OCI-LY7 (cell line): ENCODE results near the gene UBAC1. TPM values are rescaled to one million over a fixed set of nuclear protein-coding genes. Genes with fewer than 3 reads are reported as not detected.
"Not testable (repeated sequence)": the region's sequence is repeated elsewhere in the genome, so short reads cannot be mapped to it uniquely, and the experiment has no call there.

Experiments
- BruUV-seq: library from RNA; stranded (reverse); fragments of 400-500 nt; replicated peaks from 2 replicates; lab custom pipeline; 2021; lab: Mats Ljungman, UMichigan
- CTCF ChIA-PET: fragments of 300-600 bp; sonication (Branson Sonifier 250); formaldehyde crosslinking; loops from one replicate; lab custom pipeline; 2022; ENCODE audit warnings: antibody characterized with exemption; ENCODE audit not compliant: unreplicated experiment; lab: Charles Lee
- POLR2A ChIA-PET: fragments of 300-600 bp; sonication (Branson Sonifier 250); formaldehyde crosslinking; loops from one replicate; lab custom pipeline; 2022; ENCODE audit warnings: antibody characterized with exemption; lab: Charles Lee
- DNase-seq: peaks from one replicate; pipeline ENCODE4 v3.0.0-alpha.2; 2015; ENCODE audit warnings: low spot score
- H2AFZ ChIP-seq: fragments of 200-600 bp; sonication (generic), shearing (Covaris generic); 2 replicates; pipeline ENCODE4 v1.6.1; 2014; ENCODE audit warnings: mild to moderate bottlenecking, antibody characterized with exemption, low read length, moderate library complexity
- H3K27ac ChIP-seq: fragments of 200-600 bp; sonication (generic); 2 replicates; pipeline ENCODE4 v1.5.1; 2014; ENCODE audit warnings: mixed run types, low read depth, mild to moderate bottlenecking, moderate library complexity, low read length, inconsistent platforms; ENCODE audit not compliant: poor library complexity, severe bottlenecking
- H3K36me3 ChIP-seq: fragments of 200-600 bp; sonication (generic); 2 replicates; pipeline ENCODE4 v1.6.1; 2014; ENCODE audit warnings: mild to moderate bottlenecking, antibody characterized with exemption, low read length, moderate library complexity, mixed read lengths; ENCODE audit not compliant: insufficient read depth
- H3K4me1 ChIP-seq: fragments of 200-600 bp; sonication (generic); 2 replicates; pipeline ENCODE4 v1.5.1; 2014; ENCODE audit warnings: mild to moderate bottlenecking, low read length; ENCODE audit not compliant: insufficient read depth, poor library complexity, severe bottlenecking
- H3K4me2 ChIP-seq: fragments of 200-600 bp; sonication (generic); 2 replicates; pipeline ENCODE4 v1.6.1; 2014; ENCODE audit warnings: mild to moderate bottlenecking, low read length
- H3K4me3 ChIP-seq: fragments of 200-600 bp; sonication (generic); 2 replicates; pipeline ENCODE4 v1.5.1; 2014; ENCODE audit warnings: mild to moderate bottlenecking, low read depth, low read length; ENCODE audit not compliant: poor library complexity, severe bottlenecking
- H3K79me2 ChIP-seq: fragments of 200-600 bp; sonication (generic); 2 replicates; pipeline ENCODE4 v1.6.1; 2016; ENCODE audit warnings: low read depth, mild to moderate bottlenecking, low read length, moderate library complexity, mixed read lengths; ENCODE audit not compliant: insufficient read depth
- H3K9me2 ChIP-seq: fragments of 200-600 bp; sonication (generic); 2 replicates; pipeline ENCODE4 v1.6.1; 2016; ENCODE audit warnings: mild to moderate bottlenecking, low read length, mixed read lengths; ENCODE audit not compliant: insufficient read depth
- H3K9me3 ChIP-seq: fragments of 200-600 bp; sonication (generic); 2 replicates; pipeline ENCODE4 v1.6.1; 2014; ENCODE audit warnings: mild to moderate bottlenecking, mixed run types, low read length, mixed read lengths
- H4K20me1 ChIP-seq: fragments of 200-600 bp; sonication (generic); 2 replicates; pipeline ENCODE4 v1.6.1; 2014; ENCODE audit warnings: mild to moderate bottlenecking, antibody characterized with exemption, low read length, moderate library complexity, mixed read lengths; ENCODE audit not compliant: insufficient read depth
- CTCF ChIP-seq: fragments of 200-600 bp; sonication (generic); conservative IDR thresholded peaks from 2 replicates; pipeline ENCODE4 v1.5.1; 2014; ENCODE audit warnings: mild to moderate bottlenecking, antibody characterized with exemption, low read length, moderate library complexity, mixed read lengths
- EZH2phosphoT487 ChIP-seq: fragments of 200-600 bp; sonication (generic); IDR thresholded peaks from 2 replicates; pipeline ENCODE4 v1.6.1; 2018; ENCODE audit warnings: low read depth, borderline replicate concordance, mild to moderate bottlenecking, mixed run types, antibody characterized with exemption, low read length, moderate library complexity, mixed read lengths
- intact Hi-C: fragments of 100-400 bp; cut with micrococcal nuclease; formaldehyde crosslinking; loops from one replicate; pipeline ENCODE4 v1.10.0; 2022; ENCODE audit not compliant: unreplicated experiment
- total RNA-seq, 2 experiments: library from RNA; depleted of rRNA in 1 of 2; stranded (reverse); fragments of >200 nt in 1 of 2; shearing (Covaris generic) in 1 of 2; gene quantifications; 2 replicates each; pipeline ENCODE4 v1.2.3, GENCODE V29; 2014 to 2022

UBAC1 gene
- total RNA-seq, 2 experiments from 2014 or later: 42.3 to 59.2 TPM

GRCh38 chr9:135951889-135952663 lies 9.1 kb downstream of the UBAC1 start:
- H3K4me2 ChIP-seq: no peak overlapping the region
- H3K9me3 ChIP-seq: no peaks in the 10 kb centered on the region
- intact Hi-C loops: no loop called here
- H3K27ac ChIP-seq: no peak overlapping the region
- H3K36me3 ChIP-seq: peaks cover 47% of the 10 kb centered on the region
- no peak overlapping the region for H2AFZ ChIP-seq
- ChIA-PET POLR2A (interaction anchor here (0.5 kb wide), 1 partner anchor 493 kb away, joined by 4 read pairs; no protein-coding TSS in a partner anchor), CTCF (no interaction called here)
- no peak overlapping the region for H3K4me3 ChIP-seq
- no peak for TF ChIP-seq CTCF
- no peak for TF ChIP-seq EZH2phosphoT487
- DNase-seq: no peak
- H4K20me1 ChIP-seq: 0 out of 2 replicates have a peak, but pooled peaks cover 2% of the 10 kb centered on the region
- H3K9me2 ChIP-seq: no peaks in the 10 kb centered on the region
- no peaks in the 10 kb centered on the region for H3K4me1 ChIP-seq
- no TSS peak for BruUV-seq
- H3K79me2 ChIP-seq: peaks cover 6% of the 10 kb centered on the region

GRCh38 chr9:135951310-135951709 lies 9.9 kb downstream of the UBAC1 start:
- H3K9me3 ChIP-seq, H3K79me2 ChIP-seq, BruUV-seq, intact Hi-C loops, H3K27ac ChIP-seq, POLR2A ChIA-PET, H3K9me2 ChIP-seq, H2AFZ ChIP-seq, H3K4me1 ChIP-seq, H3K4me2 ChIP-seq, H4K20me1 ChIP-seq, H3K4me3 ChIP-seq, CTCF ChIA-PET, DNase-seq: not testable (repeated sequence)
- H3K36me3 ChIP-seq: peaks cover 55% of the 10 kb centered on the region

GRCh38 chr9:135950841-135951240 lies 10.3 kb downstream of the UBAC1 start:
- BruUV-seq, H2AFZ ChIP-seq, H3K79me2 ChIP-seq, DNase-seq, CTCF ChIA-PET, H3K4me1 ChIP-seq, H3K27ac ChIP-seq, H3K4me2 ChIP-seq, H4K20me1 ChIP-seq, H3K9me3 ChIP-seq, H3K9me2 ChIP-seq, intact Hi-C loops, H3K4me3 ChIP-seq, POLR2A ChIA-PET: not testable (repeated sequence)
- H3K36me3 ChIP-seq: peaks cover 59% of the 10 kb centered on the region
